Subcutaneous adipose tissue (tissue), 4 donors: ENCODE results near the gene RABL2B. TPM values are rescaled to one million over a fixed set of nuclear protein-coding genes. Genes with fewer than 3 reads are reported as not detected.

Experiments used
- total RNA-seq, 4 donors: library from RNA; depleted of rRNA; stranded (reverse); fragments of >200 nt; gene quantifications; one replicate each; pipeline ENCODE4 v1.1.0, GENCODE V29; 2016
- TF ChIP-seq, protein P1 (sequence below): fragments of 450-650 bp; IDR thresholded peaks from one replicate; pipeline ENCODE4 v1.5.1; 2016; ENCODE audit warnings: low read depth, mild to moderate bottlenecking, control low read depth, antibody characterized with exemption, moderate library complexity

The RABL2B gene
- total RNA-seq, 4 donors from 2014 or later: 8.8 to 19.4 (median 14.8) TPM

DNA sequence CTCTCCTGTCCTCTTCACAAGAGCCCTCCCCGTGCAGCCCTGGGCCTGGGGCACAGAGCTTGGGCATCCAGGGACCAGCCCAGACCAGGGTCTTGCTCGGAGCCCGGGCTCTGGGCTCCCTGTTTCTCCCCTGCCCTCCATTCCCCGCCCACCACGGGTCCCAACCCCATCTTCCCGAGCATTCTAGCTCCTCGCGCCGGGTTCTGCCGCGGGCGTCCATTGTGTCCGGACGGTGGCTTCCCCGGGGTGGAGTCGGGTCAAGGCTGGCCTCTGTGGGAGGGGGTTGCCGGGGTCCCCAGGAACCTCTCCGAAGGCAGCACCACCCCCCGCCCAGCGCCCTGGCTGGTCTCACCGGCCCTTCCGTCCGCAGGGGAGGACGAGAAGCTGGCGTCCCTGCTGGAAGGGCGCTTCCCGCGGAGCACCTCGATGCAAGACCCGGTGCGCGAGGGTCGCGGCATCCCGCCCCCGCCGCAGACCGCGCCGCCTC, 63.6 kb downstream of the RABL2B start:
- TF ChIP-seq, protein P1, sequence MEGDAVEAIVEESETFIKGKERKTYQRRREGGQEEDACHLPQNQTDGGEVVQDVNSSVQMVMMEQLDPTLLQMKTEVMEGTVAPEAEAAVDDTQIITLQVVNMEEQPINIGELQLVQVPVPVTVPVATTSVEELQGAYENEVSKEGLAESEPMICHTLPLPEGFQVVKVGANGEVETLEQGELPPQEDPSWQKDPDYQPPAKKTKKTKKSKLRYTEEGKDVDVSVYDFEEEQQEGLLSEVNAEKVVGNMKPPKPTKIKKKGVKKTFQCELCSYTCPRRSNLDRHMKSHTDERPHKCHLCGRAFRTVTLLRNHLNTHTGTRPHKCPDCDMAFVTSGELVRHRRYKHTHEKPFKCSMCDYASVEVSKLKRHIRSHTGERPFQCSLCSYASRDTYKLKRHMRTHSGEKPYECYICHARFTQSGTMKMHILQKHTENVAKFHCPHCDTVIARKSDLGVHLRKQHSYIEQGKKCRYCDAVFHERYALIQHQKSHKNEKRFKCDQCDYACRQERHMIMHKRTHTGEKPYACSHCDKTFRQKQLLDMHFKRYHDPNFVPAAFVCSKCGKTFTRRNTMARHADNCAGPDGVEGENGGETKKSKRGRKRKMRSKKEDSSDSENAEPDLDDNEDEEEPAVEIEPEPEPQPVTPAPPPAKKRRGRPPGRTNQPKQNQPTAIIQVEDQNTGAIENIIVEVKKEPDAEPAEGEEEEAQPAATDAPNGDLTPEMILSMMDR: no peak

DNA sequence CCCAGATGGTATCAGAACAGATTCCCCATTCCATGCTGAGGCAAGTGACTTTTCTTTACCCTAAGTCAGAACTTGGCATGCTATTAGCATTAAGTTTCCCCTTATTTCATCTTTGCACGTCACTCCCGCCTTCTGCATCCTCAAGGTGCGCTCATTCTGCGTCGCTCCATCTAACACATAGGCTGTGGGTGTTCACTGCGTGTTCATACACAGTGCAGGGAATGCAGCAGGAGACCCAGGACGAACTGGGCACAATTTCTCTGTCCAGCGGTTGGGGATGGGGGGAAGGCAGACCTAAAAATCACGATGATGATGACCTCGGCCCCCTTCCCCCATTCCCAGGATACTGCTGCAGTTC, 65.1 kb downstream of the RABL2B start:
- TF ChIP-seq, protein P1: no peak

DNA sequence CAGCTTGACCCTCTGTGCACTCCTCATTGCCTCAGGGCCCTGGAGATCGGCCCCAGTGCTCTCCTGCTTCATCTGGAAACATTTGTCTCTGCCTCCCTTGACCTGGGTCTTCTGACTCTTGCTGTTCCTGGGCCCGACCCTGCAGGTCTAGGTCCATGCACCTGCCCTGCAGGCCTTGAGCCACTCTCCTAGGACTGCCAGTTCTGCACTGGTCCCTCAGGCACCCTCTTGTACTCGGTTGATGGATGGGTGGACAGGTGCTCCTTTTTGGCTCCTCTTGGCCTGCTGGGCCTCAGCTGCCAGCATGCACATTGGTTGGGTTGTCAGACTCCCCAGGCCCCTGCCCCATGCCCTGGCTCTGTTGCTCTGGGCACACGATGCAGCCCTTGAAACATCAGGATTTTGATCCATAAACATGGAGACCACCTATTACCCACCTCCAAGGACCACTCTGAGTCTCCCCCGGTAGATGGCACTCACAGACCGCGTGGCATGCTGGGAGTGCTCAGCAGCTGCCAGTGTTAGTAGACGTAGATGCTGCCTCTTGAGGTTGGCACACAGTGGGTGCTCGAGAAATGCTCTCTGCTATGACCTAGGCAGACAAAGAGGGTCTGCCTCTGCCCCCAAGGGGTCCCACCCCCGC, 65.6 kb downstream of the RABL2B start:
- TF ChIP-seq, protein P1: no peak

Other genes starting within 250 kb of the RABL2B start
- gene KLHDC7B, start 237.7 kb downstream of the RABL2B start, total RNA-seq: not detected
- gene SYCE3, start 220.7 kb downstream of the RABL2B start, total RNA-seq: 1 to 10 TPM in 2 of 4 donors, not detected in 2; 2.2 to 3.3 TPM
- 10 to 100 TPM in 2 of 4 donors, 1 to 10 TPM in 2; 7.8 to 20.3 (median 10.8) TPM for gene CPT1B, start 205.2 kb downstream of the RABL2B start, total RNA-seq
- 10 to 100 TPM; 44.7 to 80.3 (median 51.3) TPM for gene CHKB, start 200.8 kb downstream of the RABL2B start, total RNA-seq
- 1 to 10 TPM in 1 of 4 donors, under 1 TPM in 2, not detected in 1; 0.19 to 1.1 (median 0.51) TPM for gene MAPK8IP2, start 182.8 kb downstream of the RABL2B start, total RNA-seq
- gene ARSA, start 155.5 kb downstream of the RABL2B start, total RNA-seq: 10 to 100 TPM; 19.9 to 56.1 (median 32.4) TPM
- 10 to 100 TPM in 3 of 4 donors, 1 to 10 TPM in 1; 5.1 to 87.2 (median 15.2) TPM for gene SHANK3, start 110.8 kb downstream of the RABL2B start, total RNA-seq
- 1 to 10 TPM in 2 of 4 donors, not detected in 2; 1.3 to 1.5 TPM for gene ACR, start 45.4 kb downstream of the RABL2B start, total RNA-seq